Measurements from ENCODE around the gene IFT22.
"Not testable (repeated sequence)": the region's sequence is repeated elsewhere in the genome, so short reads cannot be mapped to it uniquely, and the experiment has no call there.

The IFT22 gene

DNA sequence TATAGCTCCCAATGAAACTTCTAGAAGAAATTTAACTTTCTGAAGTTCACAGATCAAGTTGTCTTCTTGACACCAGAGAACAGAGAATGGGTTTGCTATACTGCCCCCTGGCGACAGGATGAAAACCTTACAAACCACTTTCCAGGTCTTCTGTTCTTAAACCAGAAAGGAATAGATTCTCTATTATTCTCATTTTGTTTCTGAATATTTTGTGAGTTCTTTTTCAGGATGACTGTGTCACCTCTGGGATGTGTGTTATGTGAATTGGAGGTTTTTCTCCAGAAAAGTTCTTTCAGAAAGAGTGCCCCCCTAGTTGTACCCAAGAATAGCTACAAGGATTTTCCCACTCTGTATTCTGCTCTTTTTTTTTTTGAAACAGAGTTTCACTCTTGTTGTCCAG is 6.3 kb downstream of the IFT22 start:
- DNase-seq (ENCODE audit: low read depth in 2 of 2): peak in 1 of 2 donors; percentile 17

DNA sequence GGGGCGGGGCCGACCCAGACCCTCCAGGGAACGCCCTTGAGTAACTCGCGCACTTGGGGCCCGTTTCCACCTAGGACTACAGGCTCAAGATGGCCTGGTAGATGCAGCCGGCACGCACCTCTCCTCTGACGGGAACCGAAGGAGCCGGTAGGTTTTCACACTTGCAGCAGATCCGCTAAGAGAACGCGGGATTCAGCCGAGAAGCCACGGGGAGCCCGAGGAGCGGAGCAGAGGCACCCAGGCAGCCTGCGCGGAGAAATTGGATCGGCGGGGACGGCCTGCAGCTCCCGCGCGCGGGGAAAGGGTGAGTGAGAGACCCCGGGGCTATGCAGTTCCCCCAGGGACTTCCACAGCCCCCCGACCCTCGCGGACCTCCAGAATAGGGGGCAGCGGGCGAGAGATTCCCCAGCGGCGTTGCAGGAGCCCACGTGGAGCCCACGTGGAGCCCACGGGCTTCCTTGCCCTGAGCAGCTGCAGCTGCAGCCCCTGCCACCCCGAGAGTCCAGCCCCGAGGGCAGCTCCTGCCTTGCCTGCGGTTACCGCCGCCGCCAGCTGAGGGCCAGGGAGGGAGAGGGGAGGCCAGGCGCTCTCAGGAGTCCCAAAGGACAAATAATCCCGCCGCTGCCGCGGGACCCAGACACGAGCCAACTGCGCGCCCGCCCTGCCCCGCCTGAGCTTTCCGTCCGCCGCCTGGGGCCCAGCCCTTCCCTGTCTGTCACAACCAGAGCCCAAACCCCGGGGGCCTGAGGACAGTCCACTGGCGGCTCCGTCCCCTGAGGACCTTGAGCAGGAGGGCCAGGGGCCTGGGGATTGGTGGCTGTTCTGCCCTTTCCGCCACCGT is 13.1 kb downstream of the IFT22 start:
- DNase-seq (ENCODE audit: low read depth in 2 of 2): no peak

DNA sequence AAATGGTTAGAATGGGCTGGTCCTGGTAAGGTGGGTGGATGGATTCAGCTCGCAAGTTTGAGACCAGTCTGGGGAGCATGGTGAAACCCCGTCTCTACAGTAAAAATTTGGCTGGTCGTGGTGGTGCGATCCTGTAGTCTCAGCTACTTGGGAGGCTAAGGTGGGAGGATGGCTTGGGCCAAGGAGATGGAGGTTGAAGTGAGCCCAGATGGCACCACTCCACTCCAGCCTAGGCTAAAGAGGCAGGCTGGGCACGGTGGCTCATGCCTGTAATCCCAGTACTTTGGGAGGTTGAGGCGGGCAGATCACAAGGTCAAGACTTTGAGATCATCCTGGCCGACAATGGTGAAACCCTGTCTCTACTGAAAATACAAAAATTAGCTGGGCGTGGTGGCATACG is 15.3 kb downstream of the IFT22 start:
- DNase-seq (ENCODE audit: low read depth in 2 of 2): no peak

DNA sequence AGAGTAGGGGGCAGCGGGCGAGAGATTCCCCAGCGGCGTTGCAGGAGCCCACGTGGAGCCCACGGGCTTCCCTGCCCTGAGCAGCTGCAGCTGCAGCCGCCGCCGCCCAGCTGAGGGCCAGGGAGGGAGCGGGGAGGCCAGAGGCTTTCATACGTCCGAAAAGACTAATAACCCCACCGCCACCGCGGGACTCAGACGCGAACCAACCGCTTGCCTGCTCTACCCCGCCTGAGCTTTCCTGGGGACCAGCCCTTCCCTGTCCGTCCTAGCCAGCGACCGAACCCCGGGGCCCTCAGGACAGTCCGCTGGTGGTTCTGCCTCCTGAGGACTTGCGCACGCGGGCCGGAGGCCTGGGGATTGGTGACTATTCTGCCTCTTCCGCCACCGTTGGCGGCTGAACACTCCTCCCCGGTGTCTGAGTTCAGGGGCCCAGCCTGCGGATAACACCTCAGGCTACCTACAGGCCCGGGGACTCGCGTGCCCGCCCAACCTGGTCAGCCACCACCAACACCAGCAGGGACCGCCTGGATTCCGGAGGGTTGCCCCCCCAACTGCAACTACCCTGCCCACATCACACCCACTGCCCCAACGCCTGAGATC is 18.4 kb downstream of the IFT22 start:
- no peak for DNase-seq (ENCODE audit: low read depth in 2 of 2)

DNA sequence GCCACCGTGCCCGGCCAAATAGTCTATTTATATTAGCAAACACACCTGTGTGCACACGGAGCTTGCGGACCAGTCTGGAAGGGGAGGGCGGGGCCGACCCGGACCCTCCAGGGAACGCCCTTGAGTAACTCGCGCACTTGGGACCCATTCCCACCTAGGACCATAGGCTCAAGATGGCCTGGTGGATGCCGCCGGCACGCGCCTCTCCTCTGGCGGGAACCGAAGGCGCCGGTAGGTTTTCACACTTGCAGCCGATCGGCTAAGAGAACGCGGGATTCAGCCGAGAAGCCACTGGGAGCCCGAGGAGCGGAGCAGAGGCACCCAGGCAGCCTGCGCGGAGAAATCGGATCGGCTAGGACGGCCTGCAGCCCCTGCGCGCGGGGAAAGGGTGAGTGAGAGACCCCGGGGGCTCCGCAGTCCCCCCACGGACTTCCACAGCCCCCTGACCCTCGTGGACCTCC is 18.9 kb downstream of the IFT22 start:
- DNase-seq (ENCODE audit: low read depth in 2 of 2): no peak

DNA sequence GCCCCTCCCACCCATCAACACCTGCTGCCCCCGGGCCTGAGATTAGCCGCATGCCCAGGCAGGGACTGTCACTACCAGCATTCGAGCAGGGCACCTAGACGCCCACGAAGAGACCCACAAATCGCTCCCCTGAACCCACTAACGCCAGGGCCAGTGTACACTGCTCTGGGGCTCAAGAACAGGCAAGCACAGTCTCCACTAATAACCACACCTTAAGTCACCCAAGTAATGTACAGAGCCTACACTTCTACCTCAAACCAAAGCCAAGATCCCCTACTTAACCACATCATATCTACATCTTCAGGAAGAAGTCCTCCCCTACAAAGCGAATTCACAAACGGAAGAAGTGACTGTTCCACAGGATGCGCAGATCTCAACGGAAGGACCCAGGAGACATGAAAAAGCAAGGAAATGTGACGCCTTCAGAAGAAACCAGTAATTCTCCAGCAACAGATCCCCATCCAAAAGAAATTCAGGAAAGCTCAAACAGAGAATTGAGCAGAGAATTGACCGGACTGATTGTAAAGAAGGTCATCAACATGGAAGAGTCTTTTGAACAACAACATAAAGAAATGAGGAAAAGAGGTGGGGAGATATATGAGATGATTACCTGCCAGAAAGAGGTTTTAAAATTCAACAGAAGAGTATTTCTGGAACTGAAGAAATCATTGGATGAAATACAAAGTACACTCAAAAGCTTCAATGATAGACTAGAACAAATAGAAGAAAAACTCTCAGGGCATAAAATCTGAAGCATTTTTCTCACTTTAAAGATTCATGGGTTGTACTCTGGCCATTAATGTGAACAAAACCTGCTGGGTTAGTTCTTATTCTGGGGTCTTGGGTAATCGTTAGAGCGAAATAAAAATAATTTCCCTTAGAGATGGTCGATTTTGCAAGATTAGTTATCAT is 20.9 kb downstream of the IFT22 start:
- DNase-seq (ENCODE audit: low read depth in 2 of 2): no peak

DNA sequence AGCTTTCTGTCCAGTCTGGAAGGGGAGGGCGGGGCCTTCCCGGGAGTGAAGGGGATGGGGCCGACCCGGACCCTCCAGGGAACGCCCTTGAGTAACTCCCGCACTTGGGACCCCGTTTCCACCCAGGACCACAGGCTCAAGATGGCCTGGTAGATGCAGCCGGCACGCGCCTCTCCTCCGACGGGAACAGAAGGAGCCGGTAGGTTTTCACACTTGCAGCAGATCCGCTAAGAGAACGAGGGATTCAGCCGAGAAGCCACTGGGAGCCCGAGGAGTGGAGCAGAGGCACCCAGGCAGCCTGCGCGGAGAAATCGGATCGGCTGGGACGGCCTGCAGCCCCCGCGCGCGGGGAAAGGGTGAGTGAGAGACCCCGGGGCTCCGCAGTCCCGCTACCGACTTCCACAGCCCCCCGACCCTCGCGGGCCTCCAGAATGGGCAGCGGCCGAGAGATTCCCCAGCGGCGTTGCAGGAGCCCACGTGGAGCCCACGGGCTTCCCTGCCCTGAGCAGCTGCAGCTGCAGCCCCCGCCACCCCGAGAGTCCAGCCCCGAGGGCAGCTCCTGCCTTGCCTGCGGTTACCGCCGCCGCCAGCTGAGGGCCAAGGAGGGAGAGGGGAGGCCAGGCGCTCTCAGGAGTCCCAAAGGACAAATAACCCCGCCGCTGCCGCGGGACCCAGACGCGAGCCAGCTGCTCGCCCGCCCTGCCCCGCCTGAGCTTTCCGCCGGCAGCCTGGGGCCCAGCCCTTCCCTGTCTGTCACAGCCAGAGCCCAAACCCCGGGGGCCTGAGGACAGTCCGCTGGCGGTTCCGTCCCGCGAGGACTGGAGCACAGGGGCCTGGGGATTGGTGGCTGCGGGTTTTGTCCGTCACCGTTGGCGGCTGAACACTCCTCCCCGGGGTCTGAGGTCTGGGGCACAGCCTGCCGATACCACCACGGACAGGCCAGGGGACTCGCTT is 21.8 kb downstream of the IFT22 start:
- DNase-seq (ENCODE audit: low read depth in 2 of 2): no peak

DNA sequence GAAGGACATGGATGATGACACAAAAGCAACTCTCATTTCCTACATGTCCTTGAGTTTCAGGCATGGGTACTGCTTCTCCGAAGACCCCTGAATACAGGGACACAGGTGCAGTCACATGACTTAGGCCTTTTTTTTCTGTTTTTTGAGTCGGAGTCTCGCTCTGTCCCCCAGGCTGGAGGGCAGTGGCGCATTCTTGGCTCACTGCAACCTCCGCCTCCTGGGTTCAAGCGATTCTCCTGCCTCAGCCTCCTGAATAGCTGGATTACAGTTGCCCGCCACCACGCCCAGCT is 26.8 kb downstream of the IFT22 start:
- no peak for DNase-seq (ENCODE audit: low read depth in 2 of 2)

DNA sequence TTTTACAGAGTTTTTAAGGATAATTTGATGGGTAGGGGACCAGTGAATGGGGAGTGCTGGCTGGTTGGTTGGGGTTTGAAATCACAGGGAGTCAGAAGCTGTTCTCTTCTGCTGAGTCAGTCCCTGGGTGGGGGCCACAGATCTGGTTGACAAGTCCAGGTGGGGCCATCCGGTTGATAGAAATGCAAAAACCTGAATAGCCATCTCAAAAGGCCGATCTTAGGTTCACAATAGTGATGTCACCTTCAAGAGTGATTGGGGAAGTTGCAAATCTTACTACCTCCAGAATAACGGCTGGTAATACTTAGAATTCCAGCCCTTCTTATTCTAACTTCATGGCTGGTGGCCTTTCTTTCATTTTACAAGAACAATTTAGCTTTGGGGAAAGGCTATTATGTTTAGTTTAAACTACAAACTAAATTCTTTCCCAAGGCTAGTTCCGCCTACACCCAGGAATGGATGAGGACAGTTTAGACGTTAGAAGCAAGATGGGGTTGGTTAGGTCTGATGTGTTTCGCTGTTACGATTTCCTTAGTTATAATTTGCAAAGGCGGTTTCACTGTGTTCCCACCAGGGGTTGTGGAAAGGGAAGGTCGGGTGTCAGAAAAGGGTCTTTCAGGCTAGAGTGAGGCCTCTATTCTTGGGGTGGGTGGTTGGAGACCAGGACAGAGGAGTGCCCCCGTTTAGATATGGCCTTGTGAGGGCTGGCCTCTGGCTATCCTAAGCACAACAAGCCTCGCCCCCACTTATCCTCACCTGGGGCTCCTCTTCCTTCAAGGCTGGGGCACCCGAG is 27.4 kb downstream of the IFT22 start:
- DNase-seq (ENCODE audit: low read depth in 2 of 2): no peak

DNA sequence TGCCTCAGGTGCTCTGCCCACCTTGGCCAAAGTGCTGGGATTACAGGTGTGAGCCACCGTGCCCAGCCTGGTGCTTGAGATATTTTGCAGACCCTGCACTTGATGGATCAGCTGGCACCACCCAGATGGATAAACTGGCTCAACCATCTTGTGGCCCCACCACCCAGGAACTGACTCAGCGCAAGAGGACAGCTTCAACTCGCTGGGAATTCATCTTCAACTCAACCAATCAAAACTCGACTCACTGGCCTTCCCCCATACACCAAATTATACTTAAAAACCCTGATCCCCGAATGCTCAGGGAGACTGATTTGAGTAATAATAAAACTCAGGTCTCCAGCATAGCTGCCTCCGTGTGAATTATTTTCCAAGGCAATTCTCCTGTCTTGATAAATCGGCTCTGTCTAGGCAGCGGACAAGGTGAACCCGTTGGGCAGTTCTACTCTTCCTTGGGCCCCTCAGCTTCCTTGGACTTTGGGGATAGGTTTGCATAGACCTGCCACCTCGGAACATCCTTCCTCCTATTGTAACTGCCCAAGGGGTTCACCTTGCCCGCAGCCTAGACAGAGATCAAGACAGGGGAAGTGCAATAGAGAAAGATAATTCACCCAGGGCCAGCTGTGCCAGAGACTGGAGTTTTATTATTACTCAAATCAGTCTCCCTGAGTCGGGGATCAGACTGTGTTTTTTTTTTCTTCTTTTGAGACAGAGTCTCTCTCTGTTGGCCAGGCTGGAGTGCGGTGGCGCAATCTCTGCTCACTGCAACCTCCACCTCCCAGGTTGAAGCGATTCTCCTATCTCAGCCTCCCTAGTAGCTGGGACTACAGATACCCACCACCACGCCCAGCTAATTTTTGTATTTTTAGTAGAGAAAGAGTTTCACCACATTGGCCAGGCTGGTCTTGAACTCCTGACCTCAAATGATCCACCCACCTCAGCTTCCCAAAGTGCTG is 28.3 kb downstream of the IFT22 start:
- not testable (repeated sequence) for DNase-seq (ENCODE audit: low read depth in 2 of 2)

DNA sequence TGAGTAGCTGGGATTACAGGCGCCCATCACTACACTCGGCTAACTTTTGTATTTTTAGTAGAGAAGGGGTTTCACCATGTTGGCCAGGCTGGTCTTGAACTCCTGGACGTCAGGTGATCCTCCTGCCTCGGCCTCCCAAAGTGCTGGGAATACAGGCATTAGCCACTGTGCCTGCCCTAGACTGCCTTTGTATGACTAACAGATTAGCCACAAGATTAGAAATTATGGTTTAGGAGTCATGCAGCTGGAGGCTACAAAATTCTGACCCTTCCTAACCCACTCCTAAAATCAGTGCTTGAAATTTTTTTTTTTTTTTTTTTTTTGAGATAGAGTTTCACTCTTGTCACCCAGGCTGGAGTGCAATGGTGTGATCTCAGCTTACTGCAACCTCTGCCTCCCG is 29.0 kb downstream of the IFT22 start:
- DNase-seq (ENCODE audit: low read depth in 2 of 2): not testable (repeated sequence)

DNA sequence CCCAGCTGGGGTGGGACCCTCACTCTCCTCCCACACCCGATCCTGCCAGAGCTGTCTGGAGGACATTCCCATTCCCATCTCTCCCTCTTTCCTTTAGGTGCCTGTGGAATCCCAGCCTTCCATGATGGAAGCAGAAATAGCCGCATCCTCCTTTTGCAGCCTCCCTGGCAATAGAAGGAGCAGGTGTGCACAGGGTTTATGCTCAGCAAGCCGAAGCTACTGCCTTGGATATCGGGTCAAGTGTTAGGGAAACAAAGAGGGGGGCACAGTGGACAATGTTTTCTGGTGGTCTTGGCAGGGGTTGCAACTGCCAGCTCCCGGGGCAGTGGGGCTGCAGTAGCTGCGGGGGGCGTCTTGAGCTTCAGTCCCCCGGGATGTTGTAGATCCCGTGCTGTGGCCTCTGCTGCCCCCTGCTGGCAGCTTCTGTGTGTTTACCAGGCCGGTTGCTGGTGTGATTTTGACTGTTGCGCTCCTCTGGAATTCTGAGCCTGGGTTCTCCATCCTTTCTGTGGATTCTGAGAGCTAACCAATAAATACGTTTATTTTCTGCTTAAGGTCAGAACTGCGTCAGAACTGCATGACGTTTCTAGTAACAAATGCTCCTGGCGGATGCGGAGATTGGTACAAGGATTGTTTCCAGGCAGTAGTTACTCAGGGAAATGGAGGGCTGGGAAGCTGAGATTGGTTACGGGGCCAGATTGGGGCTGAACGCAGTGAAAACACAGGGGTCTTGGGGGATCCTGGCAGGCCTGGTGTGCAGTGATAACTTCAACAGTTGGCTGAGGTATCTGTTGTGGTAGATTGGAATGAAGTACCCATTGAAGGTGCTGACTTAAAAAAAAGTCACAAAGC is 31.2 kb downstream of the IFT22 start:
- not testable (repeated sequence) for DNase-seq (ENCODE audit: low read depth in 2 of 2)

DNA sequence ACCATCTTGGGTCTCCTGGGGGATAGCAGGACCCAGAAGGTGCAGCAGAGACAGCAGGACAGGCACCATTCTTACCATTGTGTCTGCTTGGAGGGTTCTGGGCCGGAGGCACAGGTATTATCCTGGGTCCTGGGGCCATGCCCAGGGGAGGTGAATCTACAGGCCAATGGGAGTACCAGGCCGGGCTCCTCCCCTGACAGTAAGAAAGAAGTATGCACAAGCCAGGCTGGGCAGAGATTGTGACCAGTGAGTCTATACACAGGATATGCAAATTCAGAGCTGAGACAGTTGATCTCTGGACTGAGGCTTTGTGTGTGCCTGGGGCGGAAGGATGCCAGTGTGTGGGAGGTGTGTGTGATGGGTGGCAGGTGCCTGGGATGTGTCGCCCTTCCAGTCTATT is 31.9 kb downstream of the IFT22 start:
- DNase-seq (ENCODE audit: low read depth in 2 of 2): not testable (repeated sequence)

DNA sequence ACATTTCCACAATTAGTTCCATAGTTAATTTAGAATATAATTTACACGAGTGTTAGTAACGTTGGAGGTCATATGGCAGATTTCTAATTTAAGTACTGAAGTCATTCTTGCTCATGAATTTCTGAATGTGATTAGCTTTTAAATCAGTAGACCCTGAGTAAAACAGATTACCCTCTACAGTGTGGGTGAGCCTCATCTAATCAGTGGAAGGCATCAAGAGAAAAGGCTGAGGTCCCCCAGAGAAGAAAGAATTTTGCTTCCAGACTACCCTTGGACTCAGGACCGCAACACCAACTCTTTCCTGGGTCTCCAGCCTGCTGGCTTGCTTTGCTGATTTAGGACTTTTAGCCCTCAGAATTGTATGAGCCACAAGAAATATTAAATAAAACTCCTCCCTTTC is 33.2 kb downstream of the IFT22 start:
- DNase-seq (ENCODE audit: low read depth in 2 of 2): no peak

DNA sequence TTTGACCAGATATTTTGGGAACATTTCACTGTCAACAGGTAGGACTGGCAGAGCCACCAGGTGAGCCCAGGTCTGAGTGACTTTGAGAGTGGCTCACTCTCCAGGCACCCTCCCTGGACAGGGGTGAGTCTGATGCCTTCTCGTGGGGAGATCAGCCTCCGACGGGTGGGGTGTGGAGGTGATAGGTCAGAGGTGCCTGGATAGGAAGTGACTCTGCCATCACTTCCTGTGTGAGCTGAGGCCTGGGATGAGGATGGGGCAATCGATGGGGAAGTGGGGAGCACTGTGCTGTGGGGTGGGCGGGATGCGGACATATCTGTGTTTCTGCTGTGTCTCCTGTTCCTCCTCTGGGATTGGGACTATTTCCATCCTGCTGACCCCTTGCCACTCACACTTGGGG is 34.6 kb downstream of the IFT22 start:
- DNase-seq (ENCODE audit: low read depth in 2 of 2): no peak

DNA sequence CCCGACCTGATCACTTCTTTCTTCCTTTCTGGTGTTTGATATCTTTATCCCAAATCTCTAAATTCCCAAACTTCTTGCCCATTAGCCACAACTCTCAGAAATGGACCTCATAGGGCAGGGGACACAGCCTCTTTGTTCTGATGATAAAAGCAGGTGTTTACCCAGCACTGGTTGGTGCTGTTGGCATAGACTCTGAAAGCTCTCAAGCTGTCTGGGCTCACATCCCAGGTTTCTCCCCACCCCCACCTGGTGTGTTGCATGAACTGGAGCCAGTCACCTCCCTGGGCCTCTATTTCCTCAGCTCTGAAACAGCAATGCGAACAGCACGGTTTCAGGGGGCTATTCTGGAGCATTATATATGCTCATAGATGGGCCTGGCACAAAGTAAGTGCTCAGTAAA is 35.7 kb downstream of the IFT22 start:
- DNase-seq (ENCODE audit: low read depth in 2 of 2): not testable (repeated sequence)

DNA sequence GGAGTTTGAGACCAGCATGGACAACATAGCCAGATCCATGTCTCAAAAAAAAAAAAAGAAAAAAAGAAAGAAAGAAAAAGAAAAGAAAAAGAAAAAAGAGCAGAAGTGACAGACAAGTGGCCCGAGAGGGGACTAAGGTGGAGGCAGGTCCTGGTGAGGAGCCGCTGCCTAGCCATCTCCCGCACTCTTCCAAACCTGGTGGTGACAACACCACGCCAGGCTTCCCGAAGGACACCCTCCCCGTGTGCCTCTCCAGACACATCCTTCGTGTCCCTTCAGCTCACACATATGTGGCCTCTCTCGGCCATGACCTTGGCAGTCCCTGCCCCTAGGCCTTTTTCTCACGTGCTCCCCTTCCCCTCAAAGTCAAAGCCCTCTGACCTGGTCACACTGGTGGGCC is 36.4 kb downstream of the IFT22 start:
- no peak for DNase-seq (ENCODE audit: low read depth in 2 of 2)

DNA sequence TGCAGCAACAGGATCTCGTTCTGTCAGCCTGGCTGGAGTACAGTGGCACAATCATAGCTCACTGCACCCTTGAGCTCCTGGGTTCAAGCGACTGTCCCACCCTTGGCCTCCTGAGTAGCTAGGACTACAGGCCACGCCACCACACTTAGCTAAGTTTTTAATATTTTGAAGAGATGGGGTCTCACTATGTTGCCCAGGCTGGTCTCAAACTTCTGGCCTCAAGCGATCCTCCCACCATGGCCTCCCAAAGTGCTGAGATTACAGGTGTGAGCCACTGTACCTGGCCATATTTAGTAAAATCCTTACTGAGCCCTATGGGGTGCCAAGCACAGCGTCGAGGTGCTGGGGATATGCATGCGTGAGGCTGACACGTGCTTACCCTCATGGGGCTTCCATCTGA is 40.7 kb downstream of the IFT22 start:
- not testable (repeated sequence) for DNase-seq (ENCODE audit: low read depth in 2 of 2)

All from stimulated activated CD8-positive, alpha-beta memory T cell treated with anti-CD3 and anti-CD28 coated beads, Interleukin-15, amount 100 ng/mL, for 4 hours (primary cell).